NCI-H2029 (cell line): ENCODE data around the gene OR1K1.
"Not testable (repeated sequence)": the region's sequence is repeated elsewhere in the genome, so short reads cannot be mapped to it uniquely, and the experiment has no call there.

Source experiments
- DNase-seq: peaks from one replicate; lab custom pipeline; 2025; lab: John Stamatoyannopoulos, UW

OR1K1 gene

DNA sequence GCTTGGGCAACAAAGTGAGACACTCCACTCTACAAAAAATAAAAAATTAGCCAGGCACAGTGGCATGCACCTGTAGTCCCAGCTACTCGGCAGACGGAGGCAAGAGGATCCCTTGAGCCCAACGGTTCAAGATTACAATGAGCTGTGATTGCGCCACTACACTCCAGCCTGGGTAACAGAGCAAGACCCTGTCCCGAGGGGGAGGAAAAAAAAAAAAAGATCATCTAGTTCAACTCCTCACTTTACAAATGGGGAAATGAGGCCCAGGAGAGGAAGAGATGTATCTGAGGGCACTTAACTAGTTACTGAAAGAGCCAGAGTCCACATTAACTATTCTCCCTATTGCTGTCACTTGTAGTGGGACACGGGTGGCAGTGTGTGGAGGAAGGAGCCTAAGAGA, 14.6 kb downstream of the OR1K1 start:
- DNase-seq: no peak

DNA sequence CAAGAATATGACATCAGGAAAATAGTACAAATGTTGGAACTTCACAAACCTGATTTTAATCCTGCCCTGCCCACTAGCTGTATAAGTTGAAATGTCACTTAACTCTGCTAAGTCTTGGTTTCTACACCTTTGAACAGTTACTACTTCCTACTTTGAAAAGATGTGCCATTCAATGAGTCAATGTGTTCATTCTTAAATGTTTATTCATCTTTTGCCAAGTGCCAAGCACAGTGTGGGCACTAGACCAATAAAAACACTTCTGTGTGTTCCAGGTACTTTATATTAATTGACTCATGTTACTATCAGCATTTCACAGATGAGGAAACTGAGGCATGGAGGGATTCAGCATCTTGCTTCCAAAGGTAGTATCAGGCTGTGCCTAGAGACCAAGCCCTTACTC, 15.6 kb downstream of the OR1K1 start:
- no peak for DNase-seq

DNA sequence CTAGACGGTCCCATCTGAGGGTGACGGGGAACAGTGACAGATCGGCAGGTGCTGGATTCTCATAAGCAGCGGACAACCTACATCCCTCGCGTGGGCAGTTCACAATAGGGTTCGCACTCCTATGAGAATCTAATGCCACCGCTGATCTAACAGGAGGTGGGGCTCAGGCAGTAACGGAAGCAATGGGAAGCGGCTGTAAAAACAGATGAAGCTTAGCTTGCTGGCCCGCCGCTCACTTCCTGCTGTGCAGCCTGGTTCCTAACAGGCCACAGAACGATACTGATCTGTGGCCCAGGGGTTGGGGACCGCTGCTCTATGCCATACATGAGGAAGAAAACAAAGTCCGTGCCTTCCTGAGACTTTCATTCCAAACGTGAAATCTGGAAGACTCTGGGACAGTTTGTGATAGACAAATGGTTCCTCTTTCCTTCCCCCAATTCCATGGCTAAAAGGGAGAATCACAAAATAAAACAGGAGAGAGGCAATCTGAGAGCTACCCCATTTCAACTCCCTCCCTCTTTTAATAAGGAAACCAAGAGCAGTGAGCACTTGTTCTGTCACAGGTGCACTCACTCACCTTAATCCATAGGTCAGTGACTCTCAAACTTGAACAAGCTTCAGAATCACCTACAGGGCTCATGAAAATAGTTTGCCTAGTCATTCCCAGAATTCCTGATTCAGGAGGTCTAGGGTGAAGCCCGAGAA, 16.4 kb downstream of the OR1K1 start:
- DNase-seq: no peak

DNA sequence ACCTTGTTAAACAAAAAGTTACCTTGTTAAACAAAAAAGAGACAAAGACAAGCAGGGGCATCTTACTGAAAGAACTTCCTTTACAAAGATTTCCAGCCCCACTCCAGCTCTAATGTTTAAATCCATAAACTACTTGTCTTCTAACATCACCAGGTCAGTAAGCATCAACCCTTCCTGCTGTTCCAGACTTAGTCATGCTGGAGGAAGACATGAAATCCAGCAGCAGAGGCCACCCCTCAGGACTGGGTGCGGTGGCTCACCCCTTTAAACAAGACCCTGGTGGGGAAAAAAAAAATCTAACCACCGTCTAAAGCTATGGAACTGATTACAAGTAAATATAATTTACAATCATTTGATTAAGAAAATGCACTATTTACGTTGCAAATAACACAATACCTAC, 19.4 kb downstream of the OR1K1 start:
- peak; percentile 8 for DNase-seq

DNA sequence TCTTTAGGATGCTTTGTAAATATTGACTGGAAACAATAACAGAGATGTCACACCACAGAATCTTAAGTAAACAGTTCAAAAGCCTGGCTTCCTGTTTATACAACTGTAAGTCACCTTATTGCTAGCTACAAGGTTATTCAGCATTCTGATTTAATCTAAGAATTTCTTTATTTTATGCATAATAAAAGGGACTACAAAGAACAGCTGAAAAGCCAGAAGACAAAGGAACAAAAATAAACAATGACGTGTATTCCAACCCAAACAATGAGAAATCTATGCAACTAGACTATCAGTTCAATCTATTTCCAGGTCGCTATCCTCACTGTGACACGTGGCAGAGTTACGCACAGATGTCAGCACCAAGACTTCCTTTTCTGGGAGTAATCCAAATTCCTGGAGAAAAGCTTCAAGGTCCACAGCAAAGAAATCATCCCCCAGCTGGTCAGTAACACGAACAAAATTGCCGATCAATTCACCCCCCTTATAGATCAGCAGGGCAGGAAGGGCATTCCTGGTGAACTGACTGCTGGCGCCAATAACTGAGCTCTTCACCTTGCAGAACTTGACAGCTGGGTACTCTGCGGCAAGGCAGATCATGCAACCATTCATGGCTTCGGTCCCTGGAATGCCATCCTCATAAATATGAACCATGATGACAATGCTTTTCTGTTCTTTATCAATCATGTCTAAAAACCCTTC, 20.0 kb downstream of the OR1K1 start:
- peak; percentile 53 for DNase-seq

DNA sequence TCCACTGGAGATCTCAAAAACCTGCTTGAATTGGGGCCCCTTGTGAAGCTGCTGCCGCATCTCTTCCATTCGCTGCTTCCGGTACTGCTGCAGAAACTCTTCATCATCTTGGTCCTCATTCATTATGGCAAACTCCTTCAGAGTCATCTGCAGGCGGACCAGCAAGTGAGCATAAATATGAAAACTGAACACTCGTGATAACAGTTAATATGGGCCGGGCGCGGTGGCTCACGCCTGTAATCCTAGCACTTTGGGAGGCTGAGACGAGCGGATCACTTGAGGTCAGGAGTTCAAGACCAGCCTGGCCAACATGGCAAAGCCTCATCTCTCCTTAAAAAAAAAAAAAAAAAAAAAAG, 20.5 kb downstream of the OR1K1 start:
- no peak for DNase-seq

DNA sequence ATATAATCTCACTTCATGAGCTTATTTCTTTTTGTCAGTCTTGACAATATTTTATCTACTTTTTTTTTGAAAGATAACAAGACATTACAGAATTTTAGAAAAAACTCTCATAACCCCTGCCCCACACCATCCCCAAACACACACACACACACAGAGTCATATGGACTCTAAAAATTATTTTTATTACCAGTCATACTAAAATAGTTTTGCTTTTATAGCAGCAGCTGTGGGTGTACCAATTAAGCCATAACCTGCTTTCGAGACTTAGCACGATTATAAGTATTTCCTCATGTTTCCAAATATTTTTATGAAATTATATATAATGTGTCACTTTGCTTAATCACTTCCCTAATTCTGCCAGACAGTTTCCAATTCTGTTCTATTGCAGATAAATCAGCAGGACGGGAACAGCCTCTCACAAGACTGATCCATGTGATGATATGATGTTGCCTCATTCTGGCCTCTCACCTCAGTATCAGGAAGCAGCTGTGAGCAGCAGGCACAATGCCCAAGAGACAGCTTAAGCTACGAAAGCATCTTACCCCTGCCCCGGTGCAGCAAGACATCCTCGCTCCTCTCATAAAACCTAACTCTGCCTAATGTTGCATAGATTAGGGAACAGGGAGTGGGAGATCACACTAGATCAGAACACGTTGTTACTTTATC, 21.5 kb downstream of the OR1K1 start:
- no peak for DNase-seq

DNA sequence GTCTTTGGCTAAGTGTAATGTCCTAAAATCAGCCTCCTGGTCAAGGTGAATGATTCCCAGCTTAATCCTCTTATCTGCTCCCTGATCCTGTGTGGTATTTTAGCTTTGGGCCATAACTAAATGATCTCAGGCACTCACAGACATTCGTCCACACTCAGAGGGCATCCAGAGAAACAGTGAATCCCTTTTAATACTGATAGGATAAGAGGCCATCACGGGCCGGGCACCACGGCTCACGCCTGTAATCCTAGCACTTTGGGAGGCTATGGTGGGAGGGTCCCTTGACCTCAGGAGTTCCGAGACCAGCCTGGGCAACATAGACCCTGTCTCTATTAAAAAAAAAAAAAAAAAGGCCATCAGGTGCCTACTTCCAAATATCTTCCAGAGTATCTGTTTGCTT, 22.1 kb downstream of the OR1K1 start:
- no peak for DNase-seq

DNA sequence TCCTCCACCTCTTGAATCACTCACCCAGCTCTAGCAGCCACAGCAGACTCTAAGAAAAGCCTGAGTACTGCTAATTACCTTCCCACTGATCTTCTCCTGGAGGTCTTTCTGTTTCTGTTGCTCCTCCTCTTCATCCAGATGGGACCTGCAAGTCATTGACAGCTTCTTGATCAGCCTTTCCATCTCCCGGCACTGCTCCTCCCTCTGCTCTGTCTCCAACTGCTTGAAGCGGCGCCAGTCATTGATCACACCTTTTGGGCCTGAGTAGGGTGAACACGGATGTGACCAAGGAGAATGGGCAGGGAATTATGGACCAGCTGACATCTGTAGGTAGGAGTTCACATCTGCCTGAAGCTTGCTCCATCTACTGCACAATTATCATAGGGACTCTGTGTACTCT, 23.0 kb downstream of the OR1K1 start:
- DNase-seq: no peak

DNA sequence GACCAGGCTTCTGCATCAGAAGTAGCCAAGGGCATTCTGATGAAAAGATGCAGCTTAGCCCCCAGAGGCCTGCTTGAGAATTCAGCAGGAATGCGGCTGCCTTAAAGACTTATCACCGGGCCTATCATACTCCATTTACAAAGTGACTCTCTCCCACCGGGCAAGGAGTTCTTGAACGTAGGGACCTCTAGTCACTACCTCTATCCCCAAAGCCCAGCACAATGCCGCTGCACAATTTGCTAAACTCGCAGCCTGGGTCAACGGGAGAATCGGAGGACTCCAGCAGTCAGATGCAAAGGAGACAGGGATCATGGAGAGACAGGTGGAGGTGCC, 27.8 kb downstream of the OR1K1 start:
- no peak for DNase-seq

DNA sequence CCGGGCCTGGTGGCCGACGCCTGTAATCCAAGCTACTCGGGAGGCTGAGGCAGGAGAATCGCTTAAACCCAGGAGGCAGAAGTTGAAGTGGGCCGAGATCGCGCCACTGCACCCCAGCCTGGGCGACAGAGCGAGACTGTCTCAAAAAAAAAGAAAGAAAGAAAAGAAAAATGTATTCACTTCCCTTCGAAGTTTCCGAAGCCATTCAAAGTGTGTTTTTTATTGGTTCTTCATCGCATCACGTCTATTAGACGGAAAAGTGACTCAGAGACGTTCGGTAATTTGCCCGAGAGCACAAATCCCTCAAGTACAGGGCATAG, 29.0 kb downstream of the OR1K1 start:
- not testable (repeated sequence) for DNase-seq

DNA sequence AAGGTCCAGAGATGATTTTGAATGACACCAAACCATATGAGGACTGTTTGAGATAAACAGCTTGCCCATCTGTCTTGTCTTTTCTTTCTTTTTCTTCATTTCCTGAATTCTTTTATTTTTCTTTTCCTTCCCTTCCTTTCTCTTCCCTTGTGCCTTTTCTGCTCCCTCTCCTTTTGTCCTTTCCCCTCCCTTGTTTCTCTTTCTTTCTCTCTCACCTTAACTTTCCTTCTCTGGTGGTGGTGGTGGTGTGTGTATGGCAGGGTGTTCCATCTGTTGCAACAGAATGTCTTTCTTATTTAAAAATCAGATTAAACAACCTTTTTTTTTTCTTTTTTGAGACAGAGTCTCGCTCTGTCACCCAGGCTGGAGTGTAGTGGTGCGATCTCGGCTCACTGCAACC, 32.3 kb downstream of the OR1K1 start:
- no peak for DNase-seq

DNA sequence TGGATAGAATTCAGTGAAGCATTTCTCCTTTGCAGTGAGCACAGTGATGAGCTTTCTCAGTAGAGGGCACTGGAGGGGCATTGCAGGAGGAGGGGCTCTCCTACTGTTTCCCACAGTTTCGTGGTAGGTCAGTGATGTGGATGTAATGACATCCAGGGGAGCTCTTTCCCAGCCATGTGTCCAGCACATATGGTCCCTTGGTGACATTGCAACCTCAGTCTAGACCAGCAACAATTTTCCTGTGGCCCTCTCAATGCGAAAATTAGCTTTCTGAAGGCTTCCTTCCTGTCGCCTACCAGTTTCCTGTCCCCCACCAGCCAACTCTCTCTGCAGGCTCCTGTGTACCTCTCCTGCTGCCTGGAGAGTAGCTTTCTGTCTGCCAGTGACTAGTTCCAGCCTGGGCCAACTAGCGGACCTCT, 35.4 kb downstream of the OR1K1 start:
- DNase-seq: no peak

DNA sequence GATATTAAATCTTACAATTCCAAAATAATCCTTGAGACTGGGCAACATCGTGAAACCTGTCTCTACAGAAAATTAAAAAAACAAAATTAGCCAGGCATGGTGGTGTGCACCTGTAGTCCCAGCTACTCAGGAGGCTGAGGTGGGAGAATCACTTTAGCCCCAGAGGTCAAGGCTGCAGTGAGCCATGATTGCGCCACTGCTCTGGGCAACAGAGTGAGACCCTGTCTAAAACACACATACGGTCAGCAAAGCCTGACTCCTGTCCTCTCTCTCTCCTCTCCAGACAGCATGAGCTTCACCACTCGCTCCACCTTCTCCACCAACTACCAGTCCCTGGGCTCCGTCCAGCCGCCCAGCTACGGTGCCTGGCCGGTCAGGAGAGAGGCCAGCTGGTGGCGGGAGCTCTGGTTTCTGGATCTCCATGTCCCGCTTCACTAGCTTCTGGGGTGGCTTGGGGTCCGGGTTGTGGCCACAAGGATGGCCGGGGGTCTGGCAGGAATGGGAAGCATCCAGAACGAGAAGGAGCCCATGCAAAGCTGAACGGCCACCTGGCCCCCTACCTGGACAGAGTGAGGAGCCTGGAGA, 37.4 kb downstream of the OR1K1 start:
- DNase-seq: no peak

DNA sequence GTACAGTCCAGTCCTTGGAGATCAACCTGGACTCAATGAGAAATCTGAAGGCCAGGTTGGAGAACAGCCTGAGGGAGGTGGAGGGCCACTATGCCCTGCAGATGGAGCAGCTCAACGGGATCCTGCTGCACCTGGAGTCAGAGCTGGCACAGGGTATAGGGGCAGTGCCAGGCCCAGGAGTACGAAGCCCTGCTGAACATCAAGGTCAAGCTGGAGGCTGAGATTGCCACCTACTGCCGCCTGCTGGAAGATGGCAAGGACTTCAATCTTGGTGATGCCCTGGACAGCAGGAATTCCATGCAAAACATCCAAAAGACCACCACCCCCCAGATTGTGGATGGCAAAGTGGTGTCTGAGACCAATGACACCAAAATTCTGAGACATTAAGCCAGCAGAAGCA, 38.5 kb downstream of the OR1K1 start:
- DNase-seq: not testable (repeated sequence)

DNA sequence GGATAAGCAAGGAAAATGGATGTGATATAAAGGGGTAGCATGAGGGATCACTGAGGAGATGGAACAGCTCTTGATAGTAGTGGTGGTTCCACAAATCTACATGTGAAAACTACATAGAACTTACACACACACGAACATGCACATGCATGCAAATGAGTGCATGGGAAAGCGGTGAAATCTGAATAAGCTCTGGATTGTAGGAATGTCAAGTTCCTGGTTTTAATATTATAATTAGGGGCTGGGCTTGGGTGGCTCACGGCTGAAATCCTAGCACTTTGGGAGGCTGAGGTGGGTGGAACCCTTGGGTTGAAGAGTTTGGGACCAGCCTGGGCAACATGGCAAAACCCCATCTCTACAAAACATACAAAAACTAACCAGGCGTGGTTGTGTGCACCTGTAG, 41.6 kb downstream of the OR1K1 start:
- no peak for DNase-seq

DNA sequence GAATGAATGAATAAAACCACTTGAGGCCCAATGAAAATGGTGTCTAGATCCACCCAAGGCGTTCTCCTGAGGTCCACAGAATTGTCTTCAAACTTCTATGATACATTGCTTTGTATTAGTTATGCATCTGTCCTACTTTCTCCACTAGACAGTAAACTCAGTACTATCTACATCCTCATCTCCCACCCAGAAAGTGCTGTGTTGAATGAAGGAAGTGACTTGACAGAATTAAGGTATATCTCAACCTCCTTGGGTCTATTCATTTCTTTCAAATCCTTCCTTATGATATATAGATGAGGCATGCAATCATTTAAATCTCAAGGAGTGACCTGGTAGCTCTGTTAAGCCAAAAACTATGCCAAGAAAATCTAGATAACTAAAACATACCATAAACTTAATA, 44.2 kb downstream of the OR1K1 start:
- no peak for DNase-seq

DNA sequence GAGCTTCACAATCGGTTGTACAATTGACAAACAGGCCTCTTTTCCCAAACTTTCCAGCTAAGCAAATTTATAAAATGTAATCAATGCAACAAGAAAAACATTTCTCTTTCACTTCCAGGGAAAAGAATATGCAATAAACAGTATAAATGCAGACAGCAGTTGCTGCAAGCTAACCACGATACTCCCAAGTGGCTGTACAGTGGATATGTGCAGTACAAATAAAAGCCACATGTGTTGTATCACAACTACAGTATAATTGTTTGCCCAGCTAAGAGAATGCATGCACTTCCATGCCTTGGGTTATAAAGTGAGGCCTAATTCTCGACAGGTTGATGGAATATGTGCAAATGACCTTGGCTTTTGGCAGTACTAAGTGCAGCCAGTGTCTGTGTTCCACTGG, 45.2 kb downstream of the OR1K1 start:
- no peak for DNase-seq

DNA sequence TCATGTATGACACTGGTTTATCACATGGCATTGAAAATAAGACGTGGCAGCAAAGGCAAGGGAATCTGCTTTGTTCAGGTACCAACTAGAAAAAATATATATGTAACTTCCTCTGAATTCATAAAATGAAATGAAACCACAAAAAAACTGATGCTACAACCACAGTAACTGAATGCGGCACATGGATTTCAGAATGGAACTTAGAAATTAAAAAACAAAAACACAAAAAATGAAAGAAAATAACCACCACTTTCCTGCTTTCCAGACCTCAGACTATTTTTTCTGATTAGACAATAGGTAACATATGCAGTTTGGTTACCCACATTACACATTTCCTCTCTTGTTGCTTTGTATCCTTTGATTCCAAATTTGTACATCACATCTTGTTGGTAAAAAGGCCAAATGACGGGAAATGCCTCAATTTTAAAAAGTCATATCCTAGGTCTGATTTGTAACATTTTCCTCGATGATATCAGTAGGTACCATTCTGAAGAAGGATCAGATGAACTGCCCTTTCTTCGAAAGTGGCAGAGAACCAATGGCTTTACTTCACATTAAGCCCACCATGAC, 46.5 kb downstream of the OR1K1 start:
- no peak for DNase-seq

DNA sequence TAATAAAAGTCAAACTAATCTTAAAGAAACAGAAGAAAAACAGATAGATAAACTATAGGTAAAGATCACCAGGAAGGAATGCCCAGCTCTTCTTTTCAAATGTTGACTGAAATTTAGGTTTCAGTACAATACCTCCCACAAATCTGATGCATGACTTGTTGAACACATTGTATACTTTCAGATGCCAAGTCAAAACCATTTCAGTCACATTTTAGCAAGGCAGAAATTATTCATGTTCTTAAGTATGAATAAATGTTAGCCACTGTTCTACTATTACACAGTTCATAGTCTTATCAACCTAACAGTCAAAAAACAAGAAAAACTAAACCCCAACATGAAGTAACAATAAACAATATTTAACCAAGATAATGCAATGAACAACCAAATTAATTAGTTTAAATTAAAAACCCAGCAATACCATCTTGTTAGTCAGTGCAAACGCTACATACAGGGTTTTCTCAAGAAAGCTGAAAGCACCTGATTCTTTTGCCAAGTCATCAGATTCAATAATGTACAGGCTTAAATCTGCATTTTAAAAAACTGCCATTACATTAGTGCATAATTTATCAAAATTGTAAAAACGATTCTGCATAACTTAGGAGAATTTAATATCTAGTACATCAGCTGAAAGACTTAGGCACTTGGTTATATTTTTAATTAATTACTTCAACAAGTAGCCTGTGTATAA, 48.5 kb downstream of the OR1K1 start:
- DNase-seq: no peak
